ENCODE results near the gene ST8SIA6.
A peak's percentile ranks its signal among the peaks of the same experiment; 100 is the strongest.
"Not testable (repeated sequence)": the region's sequence is repeated elsewhere in the genome, so short reads cannot be mapped to it uniquely, and the experiment has no call there.

ST8SIA6 gene, protein sequence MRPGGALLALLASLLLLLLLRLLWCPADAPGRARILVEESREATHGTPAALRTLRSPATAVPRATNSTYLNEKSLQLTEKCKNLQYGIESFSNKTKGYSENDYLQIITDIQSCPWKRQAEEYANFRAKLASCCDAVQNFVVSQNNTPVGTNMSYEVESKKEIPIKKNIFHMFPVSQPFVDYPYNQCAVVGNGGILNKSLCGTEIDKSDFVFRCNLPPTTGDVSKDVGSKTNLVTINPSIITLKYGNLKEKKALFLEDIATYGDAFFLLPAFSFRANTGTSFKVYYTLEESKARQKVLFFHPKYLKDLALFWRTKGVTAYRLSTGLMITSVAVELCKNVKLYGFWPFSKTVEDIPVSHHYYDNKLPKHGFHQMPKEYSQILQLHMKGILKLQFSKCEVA

DNA sequence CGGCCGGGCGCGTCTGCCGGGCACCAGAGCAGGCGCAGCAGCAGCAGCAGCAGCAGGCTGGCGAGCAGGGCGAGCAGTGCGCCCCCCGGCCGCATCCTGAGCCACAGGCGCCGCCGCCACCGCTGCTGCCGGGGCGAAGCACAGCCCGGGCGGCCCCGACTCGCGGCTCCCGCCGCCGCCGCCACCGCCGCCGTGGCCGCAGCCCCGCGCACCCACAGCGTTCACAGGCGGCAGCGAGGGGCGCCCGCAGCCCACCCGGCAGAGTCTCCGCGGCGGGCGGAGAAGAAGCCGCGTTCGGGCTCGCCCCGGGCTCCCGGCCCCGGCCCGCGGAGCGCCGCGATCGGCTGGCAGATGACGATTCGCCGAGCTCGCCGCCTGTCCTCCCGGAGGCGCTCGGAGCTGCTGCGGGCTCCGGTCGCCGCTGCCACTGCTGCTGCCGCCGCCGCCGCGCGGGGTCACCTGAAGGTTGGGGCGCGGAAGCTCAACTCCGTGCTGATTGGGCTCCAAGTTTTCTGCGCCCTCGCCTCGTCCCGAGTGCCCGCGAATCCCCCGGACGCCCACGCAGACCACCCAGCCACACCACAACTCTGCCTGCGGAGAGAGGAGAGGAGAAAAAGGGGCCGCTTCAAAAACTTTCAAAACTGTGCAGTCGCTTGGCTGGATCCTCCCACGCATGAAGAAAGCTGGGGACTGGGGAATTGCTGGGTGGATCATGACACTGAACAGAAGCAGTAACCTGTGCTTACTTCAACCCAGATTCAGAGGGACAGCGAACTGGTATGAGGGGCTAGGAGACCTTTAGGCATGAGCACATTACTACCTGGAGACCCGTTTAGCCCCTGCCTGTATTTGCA, at the start of gene ST8SIA6:
TSS of gene ST8SIA6 (minus strand) at position 435 of the 854 bp plus-strand sequence. CDS start at position 95, 340 bp downstream.
- DNase-seq (ENCODE audit: low read depth) = peak; percentile 57

DNA sequence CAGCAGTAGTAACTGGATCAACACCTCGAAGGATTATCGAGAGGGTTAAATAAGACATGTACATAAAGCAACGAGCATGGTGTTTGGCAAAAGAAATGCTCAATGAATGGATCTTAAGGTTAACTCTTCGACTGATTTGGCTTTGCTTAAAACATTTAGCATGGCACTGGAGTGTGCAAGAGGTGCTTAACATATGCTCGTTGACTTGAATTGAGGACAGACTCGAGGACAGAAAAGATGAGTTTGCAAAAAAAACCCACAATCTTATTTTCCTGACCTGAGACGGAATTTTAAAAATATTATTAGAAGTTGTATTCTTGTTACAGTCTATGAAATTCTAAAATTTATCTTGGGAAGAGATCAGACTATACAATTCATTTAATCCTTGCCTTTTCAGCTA, 49.4 kb upstream of the ST8SIA6 start:
- no peak for DNase-seq (ENCODE audit: low read depth)

DNA sequence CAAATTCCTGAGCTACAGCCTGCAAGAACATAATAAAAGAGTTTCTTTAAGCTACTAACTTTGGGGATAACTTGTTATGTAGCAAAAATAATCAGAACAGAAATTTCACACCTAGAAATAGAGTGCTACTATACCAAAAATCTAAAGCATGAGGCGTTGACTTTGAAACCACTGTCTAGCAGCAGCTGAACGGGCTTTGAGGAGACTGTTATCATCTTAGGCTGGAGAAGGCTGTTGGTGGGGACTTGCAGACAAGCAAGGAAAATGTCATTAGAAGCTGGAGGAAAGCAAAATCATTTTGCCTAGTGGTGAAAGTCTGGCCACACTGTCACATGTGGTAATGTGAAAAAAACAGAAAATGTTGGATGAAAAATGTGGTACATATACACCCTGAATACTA, 48.4 kb upstream of the ST8SIA6 start:
- DNase-seq (ENCODE audit: low read depth) = no peak

DNA sequence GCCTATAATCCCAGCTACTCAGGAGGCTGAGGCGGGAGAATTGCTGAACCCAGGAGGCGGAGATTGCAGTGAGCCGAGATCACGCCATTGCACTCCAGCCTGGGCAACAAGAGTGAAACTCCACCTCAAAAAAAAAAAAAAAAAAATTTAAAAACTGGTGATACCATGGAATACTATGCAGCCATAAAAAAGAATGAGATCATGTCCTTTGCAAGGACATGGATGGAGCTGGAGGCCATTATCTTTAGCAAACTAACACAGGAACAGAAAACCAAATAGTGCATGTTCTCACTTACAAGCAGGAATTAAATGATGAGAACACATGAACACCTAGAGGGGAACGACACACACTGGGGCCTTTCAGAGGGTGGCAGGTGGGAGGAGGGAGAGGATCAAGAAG, 44.6 kb upstream of the ST8SIA6 start:
- not testable (repeated sequence) for DNase-seq (ENCODE audit: low read depth)

DNA sequence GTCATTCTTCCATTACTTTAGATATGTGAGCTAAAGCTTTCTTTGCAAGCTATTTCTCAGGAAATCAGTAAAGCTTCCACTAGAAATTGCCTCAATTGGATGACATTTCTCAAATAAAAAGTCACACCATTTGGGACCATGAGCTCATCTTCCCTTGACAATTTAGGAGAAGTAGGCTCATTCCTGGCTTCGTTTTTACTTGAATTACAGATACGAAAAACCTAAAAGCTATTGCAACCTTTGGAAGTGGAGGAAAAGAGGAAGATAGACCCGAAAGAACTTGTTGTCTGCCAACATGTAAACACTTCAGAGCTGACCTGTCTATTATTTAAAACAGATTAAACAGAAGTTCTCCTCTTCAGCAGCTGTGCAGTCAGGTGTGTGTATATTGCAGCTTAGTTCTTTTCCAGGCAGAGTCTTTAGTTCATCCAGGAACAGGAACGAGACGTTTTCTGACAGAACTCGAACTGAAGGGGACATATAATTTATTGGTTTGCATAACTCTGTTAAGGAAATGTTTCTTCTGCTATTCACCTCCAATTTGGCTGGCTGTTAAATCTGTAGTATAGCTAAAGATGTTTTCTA, 43.1 kb upstream of the ST8SIA6 start:
- no peak for DNase-seq (ENCODE audit: low read depth)

DNA sequence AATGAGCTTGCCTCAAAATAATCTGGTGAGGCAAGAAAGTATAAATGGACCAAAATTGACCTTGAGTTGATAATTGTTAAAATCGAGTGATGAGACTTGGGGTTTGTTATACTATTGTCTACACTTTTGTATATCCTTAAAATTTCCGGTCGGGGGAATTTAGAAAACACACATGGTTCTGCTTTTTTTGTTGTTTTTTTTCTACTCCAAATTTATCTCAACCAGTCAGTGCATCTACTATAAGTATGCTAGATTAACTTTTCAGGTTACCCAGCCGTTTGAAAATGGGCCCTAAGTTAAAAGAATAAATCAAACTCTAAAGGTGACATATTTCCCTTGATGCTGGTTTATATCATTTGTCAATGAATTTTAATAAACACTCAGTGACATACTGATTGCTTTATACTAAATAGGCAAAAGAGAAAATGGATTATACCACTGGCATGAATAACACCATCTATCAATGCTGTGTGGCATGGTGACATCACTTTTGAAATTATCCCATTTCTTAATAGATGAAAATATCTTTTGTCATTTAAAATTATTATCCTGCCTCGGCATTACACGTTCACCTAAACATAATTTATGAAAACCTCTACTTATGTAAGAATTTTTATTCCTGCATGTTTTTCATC, 40.3 kb upstream of the ST8SIA6 start:
- DNase-seq (ENCODE audit: low read depth) = no peak

DNA sequence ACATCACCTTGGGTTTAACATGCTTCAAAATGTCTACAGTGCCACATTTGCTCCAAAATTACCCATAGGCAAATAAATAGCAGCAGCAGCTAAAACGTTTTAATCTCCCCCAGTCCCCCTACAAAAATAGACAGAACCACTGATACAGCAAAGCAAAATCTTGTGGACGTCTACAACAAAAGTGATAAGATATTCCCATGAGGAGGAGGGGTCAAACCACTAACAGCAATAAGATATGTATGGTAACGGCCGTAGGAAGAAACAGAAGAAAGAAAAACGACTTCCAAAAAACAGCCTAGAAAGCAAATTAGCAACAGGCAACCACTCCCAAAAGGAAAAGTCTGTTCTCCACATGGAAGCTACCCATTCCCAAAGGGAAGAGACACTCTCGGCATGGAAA, 34.5 kb upstream of the ST8SIA6 start:
- no peak for DNase-seq (ENCODE audit: low read depth)

DNA sequence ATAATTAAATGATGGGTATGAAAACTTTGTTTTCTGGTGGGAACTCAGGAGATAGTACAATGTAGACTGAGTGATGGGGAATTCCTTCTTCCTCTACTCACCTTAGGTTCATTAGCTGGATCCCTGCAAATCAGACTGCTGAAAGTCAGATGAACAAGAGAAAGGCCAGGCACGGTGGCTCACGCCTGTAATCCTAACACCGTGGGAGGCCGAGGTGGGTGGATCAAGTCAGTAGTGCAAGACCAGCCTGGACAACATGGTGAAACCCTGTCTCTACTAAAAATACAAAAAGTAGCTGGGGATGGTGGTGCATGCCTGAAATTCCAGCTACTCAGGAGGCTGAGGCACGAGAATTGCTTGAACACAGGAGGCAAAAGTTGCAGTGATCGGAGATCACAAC, 28.7 kb upstream of the ST8SIA6 start:
- DNase-seq (ENCODE audit: low read depth) = no peak

DNA sequence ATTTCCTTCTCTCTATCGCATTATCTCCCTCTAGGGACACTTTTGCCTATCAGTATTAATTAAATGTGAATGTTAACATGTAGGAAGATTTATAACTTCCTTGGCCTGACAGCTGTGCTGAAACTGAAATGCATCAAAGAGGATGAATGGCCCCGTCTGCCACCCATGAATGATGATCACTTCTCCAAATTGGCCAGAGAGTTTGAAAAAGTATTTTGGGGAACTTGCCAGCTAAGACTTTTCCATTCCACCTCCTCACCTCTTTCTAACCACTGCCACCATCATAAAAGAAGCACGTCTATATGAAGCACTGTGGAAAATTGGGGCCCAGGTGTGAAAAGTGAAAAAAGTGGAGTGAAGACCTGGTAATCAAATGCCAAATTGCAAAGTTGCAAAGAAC, 25.4 kb upstream of the ST8SIA6 start:
- DNase-seq (ENCODE audit: low read depth) = no peak

DNA sequence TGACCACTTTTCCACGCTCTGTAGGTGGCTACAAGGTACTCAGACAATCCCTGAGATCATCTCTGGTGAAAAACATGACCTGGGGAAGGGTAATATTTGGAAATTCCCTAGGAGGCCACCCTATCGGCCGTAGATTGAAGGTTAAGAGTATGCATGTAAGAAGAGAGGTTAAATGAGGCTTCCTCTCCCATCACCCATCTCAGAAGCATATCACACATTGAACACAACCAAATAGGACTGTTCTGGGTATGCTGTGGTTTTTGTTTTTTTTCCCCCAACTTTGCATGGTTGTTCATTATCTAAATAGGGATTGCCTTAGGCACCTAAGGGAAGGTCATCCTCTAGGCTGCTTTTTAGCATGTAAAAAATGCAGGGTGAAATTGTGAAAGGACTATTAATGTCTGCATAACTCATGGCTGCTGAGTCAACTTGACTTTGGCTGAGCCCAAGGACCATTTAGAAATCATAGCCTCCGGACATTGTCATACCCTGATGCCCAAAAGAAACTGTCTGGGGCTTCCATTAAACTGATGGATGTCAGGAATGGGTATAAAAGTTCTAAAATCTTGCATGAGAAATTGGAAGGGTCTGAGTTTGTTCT, 24.7 kb upstream of the ST8SIA6 start:
- no peak for DNase-seq (ENCODE audit: low read depth)

DNA sequence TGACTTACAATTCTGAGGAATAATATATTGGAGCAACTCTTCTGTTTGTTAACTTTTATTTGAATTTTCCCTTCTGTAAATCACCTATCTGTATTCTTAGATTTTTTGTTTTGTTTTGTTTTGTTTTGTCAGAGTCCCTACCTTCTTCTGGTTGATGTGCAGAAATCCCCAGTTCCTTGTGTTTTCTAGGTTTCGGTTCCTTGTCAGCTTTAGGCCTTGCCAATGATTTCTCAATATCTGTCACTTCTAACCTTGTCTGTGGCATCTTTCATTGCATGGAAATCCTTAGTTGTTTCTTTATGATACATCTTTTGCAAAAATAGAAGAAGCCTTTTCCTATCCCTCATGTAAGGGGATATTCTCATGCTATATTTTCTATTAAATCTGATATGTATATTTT, 21.7 kb upstream of the ST8SIA6 start:
- no peak for DNase-seq (ENCODE audit: low read depth)

DNA sequence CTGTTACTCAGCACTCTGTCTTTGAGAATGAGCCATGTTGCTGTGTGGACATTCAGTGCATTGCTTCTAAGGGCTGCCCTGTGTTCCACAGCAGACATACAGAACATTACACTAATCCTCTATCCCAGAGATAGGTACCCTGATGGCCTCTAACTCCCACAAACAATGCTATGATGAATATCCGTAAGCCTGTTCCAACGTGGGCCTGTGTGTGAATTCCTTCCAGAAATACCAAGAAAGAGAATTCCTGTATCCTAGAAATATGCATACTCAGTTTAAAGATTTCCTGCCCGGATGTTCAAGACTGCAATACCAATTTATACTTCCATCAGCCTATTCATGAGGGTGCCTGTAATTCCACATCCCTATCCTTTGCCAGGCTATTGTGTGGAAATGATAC, 21.3 kb upstream of the ST8SIA6 start:
- DNase-seq (ENCODE audit: low read depth) = no peak

DNA sequence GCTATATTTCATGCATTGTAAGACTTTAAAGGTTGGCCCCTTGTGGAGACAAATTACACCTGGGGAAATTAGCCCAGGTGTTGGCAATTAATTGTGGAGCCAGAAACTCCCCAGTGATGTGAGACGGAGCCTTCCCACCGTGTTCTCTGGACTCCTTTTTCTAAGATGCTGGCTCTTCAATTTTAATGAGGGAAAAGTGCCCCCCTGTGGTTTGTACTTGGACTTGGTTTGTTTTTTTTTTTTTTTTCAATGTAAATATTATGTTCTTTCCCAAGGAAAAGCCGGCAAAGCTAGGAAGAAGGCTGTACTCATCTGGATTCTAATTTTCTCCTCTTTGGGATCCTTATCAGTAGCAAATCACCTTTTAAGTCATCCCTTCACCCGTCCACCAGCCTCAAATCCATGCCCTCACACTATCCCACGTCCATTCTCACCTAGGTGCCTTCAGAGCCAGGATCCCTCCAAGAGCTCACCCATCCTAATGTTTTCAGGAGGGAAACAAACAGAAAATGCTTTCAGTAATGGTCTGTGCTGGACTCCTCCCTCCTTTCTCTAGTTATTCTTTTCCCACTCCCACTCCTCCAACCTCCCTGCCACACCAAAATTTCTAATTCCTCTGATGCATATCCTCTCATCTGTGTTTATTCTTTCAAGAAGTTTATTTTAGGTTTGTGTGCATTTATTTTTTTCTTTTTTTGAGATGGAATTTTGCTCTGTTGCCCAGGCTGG, 20.4 kb upstream of the ST8SIA6 start:
- DNase-seq (ENCODE audit: low read depth) = peak; percentile 25

DNA sequence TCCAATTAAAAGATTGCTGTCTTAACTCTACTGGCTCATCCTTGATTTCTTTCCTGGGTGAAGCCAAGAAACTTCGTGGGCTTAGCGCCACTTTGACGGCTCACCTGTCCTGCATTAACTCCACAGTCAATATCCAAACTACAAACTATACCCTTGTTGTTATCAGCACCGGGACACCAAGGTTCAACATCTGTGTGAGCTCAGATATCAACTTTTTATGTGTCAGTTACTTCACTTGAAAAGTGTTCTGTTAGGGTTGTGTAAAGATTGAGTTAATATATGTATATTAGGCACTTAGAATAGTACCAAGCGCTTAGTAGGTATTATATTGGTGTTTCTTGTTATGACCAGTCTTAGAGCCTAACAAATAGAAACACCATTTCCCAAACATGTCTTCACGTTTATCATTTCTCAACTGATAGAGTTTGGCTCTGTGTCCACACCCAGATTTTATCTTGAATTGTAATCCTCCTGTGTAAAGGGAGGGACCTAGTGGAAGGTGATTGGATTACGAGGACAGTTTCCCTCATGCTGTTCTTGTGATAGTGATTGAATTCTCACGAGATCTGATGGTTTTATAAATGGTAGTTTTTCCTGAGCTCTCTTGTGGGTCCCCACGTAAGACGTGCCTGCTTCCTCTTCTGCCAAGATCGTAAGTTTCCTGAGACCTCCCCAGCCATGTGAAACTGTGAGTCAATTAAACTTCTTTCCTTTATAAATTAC, 19.0 kb upstream of the ST8SIA6 start:
- DNase-seq (ENCODE audit: low read depth) = no peak

DNA sequence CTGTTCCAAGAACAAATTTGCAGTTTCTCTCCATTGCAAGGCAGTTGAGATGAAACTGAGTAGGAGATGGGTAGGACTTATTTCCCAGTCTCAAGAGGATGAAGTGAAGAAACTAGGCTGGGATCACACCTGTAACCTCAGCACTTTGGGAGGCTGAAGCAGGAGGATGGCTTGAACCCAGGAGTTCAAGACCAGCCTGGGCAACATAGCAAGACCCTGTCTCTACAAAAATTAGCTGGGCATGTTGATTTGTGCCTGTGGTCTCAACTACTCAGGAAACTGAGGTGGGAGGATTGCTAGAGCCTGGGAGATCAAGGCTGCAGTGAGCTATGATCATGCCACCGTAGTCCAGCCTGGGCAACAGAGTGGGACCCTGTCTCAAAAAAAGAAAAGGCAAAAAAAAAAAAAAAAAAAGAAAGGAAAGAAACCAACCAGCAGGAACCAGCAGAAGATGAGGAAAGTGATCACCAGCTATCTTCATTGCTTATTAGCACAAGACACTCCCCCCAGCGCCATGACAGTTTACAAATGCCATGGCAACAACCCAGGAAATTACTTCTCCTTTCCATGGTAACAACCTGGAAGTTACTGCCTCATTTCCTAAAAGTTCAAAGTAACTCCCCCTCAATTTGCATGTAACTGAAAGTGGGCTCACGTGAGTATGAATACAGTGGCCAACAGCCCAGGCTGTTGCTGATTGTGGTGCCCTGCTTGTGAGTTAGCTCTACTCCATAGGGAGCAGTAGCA, 18.3 kb upstream of the ST8SIA6 start:
- DNase-seq (ENCODE audit: low read depth) = no peak

DNA sequence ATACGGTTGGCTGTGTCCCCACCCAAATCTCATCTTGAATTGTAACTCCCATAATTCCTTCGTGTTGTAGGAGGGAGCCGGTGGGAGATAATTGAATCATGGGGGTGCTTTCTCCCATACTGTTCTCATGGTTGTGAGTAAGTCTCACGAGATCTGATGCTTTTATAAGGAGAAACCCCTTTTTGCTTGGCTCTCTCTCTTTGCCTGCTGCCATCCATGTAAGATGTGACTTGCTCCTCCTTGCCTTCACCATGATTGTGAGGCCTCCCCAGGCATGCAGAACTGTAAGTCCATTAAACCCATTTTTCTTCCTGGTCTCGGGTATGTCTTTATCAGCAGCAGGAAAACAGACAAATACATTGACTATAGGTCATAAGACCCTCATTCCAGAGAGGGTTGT, 15.9 kb upstream of the ST8SIA6 start:
- no peak for DNase-seq (ENCODE audit: low read depth)

DNA sequence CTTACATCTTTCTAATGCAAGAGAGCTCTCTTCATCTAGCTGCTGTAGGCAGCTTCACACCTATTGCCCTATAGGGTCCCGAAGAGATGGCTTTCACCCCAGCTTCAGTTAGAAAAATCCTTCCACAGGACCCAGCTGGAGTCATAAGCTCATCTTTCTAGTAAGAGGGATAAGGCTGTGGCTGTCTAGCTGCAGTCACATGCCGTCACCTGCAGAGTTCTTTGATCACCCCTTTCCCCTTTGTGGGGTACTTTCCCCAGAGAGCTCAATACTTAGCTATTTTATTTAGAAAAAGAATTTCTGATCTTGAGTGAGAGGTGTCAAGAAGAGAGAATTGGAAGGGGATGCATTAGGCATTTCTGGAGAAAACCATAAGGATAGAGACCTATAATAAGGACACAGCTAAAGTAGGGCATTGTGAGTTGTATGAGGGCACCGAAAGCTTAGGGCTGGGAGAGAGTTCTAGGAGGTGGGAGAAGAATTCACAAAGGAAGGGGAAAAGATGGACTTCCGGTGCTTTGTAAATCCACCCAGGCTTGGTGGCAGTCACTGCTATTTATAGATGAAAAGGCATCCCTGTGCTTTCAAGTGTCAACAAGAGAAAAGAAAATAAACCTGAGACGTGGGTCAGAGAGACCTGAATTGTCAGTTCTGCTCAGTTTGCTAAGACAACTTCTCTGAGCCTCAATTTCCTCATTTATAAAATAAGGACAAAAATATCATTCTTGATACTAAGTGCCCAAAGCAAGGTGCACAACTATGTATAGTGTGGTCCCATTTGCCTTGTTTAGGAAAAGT, 11.1 kb upstream of the ST8SIA6 start:
- DNase-seq (ENCODE audit: low read depth) = no peak

DNA sequence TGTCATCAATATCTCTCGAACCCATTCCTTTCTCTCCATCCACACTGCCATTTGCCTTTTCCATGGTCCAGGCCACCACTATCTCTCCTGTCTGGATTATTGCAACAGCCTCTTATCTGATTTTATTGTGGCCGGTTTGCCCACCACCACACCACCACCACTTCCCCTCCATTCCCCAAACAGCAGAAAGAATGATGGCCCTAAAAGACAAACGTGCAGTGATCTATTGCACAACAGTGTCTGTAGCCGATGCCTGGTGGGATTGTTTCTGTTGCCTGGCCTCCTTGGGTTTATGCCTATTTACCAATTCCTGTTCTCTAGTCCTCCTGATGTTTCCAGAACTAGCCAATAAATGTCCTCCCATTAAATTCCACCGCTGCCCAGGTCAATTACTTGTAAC, 10.2 kb upstream of the ST8SIA6 start:
- no peak for DNase-seq (ENCODE audit: low read depth)

DNA sequence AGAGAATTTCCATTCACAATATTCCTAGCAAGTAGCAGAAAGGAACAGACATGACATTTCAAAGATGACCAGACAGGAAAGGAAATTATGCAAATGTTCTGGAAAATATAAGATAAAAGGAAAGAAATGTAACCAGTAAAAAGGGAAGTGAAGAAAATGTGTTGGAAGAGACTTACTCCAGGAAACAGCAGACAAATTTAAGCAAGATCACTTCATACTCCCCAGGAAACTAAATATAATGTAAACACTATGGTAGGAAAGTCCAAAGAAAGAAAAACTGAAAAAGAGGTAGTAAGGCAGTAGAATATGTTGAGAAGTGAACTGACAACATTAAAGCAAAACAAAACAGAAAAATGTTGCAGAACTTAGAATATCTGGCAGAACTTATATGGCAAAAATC, 6.4 kb upstream of the ST8SIA6 start:
- no peak for DNase-seq (ENCODE audit: low read depth)

Measured in iris pigment epithelial cell (primary cell).